GM20000 (cell line): ENCODE results near the gene FOXP1.

Experiments used
- DNase-seq: peaks from one replicate; pipeline ENCODE4 v3.0.0; 2012; ENCODE audit warnings: low spot score
- CTCF ChIP-seq: IDR thresholded peaks from 2 replicates; pipeline ENCODE4 v1.5.1; 2012; ENCODE audit warnings: mild to moderate bottlenecking, control low read depth; ENCODE audit errors: extremely low read depth, missing control alignments

The FOXP1 gene

GRCh38 chr3:71206305-71207165 lies 377.0 kb downstream of the FOXP1 start:
- no peak for DNase-seq
- no peak for TF ChIP-seq CTCF

- TF ChIP-seq CTCF: no peak
- DNase-seq: no peak
Observed at GRCh38 chr3:71203727-71204488, 379.6 kb downstream of the FOXP1 start.

- no peak for DNase-seq
- TF ChIP-seq CTCF: no peak
Observed at GRCh38 chr3:71202848-71203533, 380.5 kb downstream of the FOXP1 start.

GRCh38 chr3:71201939-71202338 lies 381.6 kb downstream of the FOXP1 start:
- TF ChIP-seq CTCF: no peak
- DNase-seq: no peak

- no peak for DNase-seq
- no peak for TF ChIP-seq CTCF
Observed at GRCh38 chr3:71197841-71198565, 385.5 kb downstream of the FOXP1 start.

- no peak for TF ChIP-seq CTCF
- no peak for DNase-seq
Observed at GRCh38 chr3:71195492-71195891, 388.0 kb downstream of the FOXP1 start.

- DNase-seq: no peak
- no peak for TF ChIP-seq CTCF
Observed at GRCh38 chr3:71194785-71195184, 388.7 kb downstream of the FOXP1 start.
